Measurements from ENCODE around the gene MIGA1.
"Not testable (repeated sequence)": the region's sequence is repeated elsewhere in the genome, so short reads cannot be mapped to it uniquely, and the experiment has no call there.

Gene MIGA1

DNA sequence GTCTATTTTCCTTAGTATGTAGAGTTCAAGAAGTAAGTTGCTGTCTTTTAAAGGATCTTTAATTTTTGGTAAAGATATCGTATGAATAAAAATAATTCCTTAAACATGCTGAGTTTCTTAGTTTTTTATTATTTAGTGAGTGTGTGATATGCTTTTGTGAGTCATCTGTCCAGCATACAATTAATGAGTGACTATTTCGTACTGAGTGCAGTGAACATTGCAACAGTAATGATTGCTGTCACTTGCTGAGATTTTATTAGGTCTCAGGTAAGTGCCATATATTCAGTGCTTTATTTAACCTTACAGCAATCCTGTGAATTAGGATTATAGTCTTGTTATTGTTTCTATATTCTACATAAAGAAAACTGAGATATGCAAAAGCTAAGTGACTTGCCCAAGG is 22.6 kb downstream of the MIGA1 start:
- Histone ChIP-seq H3K27ac (ENCODE audit: low read depth, low read length) (no peak overlapping the region), H3K4me1 (ENCODE audit: control insufficient read depth, low read length) (no peaks in the 10 kb centered on the region), H3K4me2 (ENCODE audit: low read length) (no peak overlapping the region), H3K27me3 (ENCODE audit: control insufficient read depth, low read length) (no peaks in the 10 kb centered on the region), H3K9me2 (replicated peaks; ENCODE audit: control insufficient read depth, low read length) (no peaks in the 10 kb centered on the region), H4K20me1 (ENCODE audit: control insufficient read depth, insufficient read depth, low read depth, low read length) (no peaks in the 10 kb centered on the region), H3K4me3 (ENCODE audit: low read length) (no peak overlapping the region), H3F3A (ENCODE audit: control insufficient read depth, insufficient read depth) (no peaks in the 10 kb centered on the region; the same call in 1 of the 2 replicates), H3K36me3 (ENCODE audit: control insufficient read depth, low read length) (peaks cover 34% of the 10 kb centered on the region), H3K79me2 (ENCODE audit: control insufficient read depth, low read length) (peaks cover 4% of the 10 kb centered on the region; the same call in 1 of the 2 replicates), H3K9me3 (ENCODE audit: control insufficient read depth, insufficient read depth, low read length) (no peaks in the 10 kb centered on the region)
- TF ChIP-seq, protein P1, sequence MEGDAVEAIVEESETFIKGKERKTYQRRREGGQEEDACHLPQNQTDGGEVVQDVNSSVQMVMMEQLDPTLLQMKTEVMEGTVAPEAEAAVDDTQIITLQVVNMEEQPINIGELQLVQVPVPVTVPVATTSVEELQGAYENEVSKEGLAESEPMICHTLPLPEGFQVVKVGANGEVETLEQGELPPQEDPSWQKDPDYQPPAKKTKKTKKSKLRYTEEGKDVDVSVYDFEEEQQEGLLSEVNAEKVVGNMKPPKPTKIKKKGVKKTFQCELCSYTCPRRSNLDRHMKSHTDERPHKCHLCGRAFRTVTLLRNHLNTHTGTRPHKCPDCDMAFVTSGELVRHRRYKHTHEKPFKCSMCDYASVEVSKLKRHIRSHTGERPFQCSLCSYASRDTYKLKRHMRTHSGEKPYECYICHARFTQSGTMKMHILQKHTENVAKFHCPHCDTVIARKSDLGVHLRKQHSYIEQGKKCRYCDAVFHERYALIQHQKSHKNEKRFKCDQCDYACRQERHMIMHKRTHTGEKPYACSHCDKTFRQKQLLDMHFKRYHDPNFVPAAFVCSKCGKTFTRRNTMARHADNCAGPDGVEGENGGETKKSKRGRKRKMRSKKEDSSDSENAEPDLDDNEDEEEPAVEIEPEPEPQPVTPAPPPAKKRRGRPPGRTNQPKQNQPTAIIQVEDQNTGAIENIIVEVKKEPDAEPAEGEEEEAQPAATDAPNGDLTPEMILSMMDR (IDR thresholded peaks at IDR 0.05; ENCODE audit: low read depth, low read length, poor library complexity, severe bottlenecking): no peak
- TF ChIP-seq EZH2phosphoT487 (IDR thresholded peaks at IDR 0.05; ENCODE audit: borderline replicate concordance, low read length): no peak

DNA sequence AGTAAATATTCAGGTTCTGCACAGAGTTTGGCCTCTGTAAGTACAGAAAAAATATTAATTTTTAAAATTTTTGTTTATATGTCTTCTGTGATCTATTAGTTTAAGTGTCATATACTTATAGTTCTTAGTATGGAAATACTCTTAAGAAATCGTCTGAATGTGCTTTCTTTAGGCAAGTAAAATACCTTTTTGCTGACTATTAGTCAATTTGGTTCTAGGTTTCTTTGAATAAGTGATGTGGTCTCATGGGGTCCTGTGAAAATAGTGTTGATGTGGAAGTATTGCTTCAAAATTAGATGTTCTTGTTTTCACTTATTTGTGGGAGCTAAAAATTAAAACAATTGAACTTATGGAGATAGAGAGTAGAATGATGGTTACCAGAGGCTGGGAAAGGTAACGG is 23.9 kb downstream of the MIGA1 start:
- Histone ChIP-seq H3K36me3 (ENCODE audit: control insufficient read depth, low read length) (peaks cover 37% of the 10 kb centered on the region), H3K27ac (ENCODE audit: low read depth, low read length) (no peak overlapping the region), H4K20me1 (ENCODE audit: control insufficient read depth, insufficient read depth, low read depth, low read length) (no peaks in the 10 kb centered on the region), H3K9me3 (ENCODE audit: control insufficient read depth, insufficient read depth, low read length) (no peaks in the 10 kb centered on the region), H3K9me2 (replicated peaks; ENCODE audit: control insufficient read depth, low read length) (no peaks in the 10 kb centered on the region), H3K4me2 (ENCODE audit: low read length) (no peak overlapping the region), H3F3A (ENCODE audit: control insufficient read depth, insufficient read depth) (no peaks in the 10 kb centered on the region; the same call in 1 of the 2 replicates), H3K4me3 (ENCODE audit: low read length) (no peak overlapping the region), H3K4me1 (ENCODE audit: control insufficient read depth, low read length) (no peaks in the 10 kb centered on the region), H3K27me3 (ENCODE audit: control insufficient read depth, low read length) (no peaks in the 10 kb centered on the region), H3K79me2 (ENCODE audit: control insufficient read depth, low read length) (no peaks in the 10 kb centered on the region)
- TF ChIP-seq, protein P1 (IDR thresholded peaks at IDR 0.05; ENCODE audit: low read depth, low read length, poor library complexity, severe bottlenecking): no peak
- no peak for TF ChIP-seq EZH2phosphoT487 (IDR thresholded peaks at IDR 0.05; ENCODE audit: borderline replicate concordance, low read length)

DNA sequence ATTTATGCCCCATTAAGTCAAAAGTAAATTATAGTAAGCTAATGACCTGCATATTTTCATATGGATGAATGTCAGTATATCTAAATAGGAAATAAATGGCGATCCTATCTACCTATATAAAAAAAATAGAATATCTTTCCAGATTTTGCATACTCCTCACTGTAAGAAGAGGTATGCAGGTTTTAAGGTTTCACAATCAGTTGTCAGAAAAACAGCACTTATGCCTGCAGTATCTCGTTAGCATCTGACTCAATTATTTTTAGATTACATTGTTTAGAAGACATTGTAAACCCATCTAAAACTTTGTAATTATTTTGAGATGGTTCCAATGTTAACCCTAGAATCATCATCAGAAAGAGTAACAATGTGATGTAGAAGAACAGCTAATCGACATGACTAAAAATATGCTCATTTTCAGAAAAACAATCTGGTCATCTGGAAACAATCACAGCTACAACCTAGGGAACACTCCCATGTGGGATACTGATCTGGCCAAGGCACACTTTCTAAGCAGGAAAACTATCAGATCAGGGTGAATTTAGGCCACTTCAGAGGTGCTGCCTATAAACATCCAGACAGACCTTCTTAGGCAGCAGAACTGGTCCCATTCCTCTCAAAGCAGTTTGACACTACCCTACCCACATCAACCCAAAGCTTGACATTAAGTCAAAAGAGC is 30.5 kb downstream of the MIGA1 start:
- H3K9me2 ChIP-seq (replicated peaks; ENCODE audit: control insufficient read depth, low read length); H3K27me3 ChIP-seq (ENCODE audit: control insufficient read depth, low read length); H3K27ac ChIP-seq (ENCODE audit: low read depth, low read length); H3K4me2 ChIP-seq (ENCODE audit: low read length); H3K4me1 ChIP-seq (ENCODE audit: control insufficient read depth, low read length); H3K9me3 ChIP-seq (ENCODE audit: control insufficient read depth, insufficient read depth, low read length); H3K4me3 ChIP-seq (ENCODE audit: low read length); H3F3A ChIP-seq (ENCODE audit: control insufficient read depth, insufficient read depth); H4K20me1 ChIP-seq (ENCODE audit: control insufficient read depth, insufficient read depth, low read depth, low read length); H3K79me2 ChIP-seq (ENCODE audit: control insufficient read depth, low read length): not testable (repeated sequence)
- peaks cover 30% of the 10 kb centered on the region for H3K36me3 ChIP-seq (ENCODE audit: control insufficient read depth, low read length)

DNA sequence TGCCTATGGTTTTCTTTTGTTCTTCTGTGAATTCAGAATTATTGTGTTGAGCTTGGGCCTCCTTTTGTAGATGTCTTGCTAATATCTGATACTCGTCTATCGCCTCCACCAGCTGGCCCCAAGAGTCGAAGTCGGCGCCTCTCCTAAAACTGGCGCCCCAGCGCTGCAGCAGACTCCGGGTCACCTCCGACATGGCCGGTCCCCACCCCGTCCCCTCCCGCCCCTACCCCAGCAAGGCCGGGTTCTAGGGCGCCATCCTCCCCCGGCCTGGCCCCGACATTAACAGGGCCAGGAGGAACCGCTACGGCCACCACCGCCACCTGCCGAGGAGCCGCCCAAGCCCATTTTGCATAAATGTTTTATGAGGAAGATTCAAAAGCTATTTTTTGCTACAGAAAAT is 32.1 kb downstream of the MIGA1 start:
- H3F3A ChIP-seq (ENCODE audit: control insufficient read depth, insufficient read depth); H3K9me2 ChIP-seq (replicated peaks; ENCODE audit: control insufficient read depth, low read length); H3K4me1 ChIP-seq (ENCODE audit: control insufficient read depth, low read length); H3K79me2 ChIP-seq (ENCODE audit: control insufficient read depth, low read length); H3K4me2 ChIP-seq (ENCODE audit: low read length); H3K4me3 ChIP-seq (ENCODE audit: low read length); H4K20me1 ChIP-seq (ENCODE audit: control insufficient read depth, insufficient read depth, low read depth, low read length); H3K9me3 ChIP-seq (ENCODE audit: control insufficient read depth, insufficient read depth, low read length); H3K27ac ChIP-seq (ENCODE audit: low read depth, low read length); H3K27me3 ChIP-seq (ENCODE audit: control insufficient read depth, low read length): not testable (repeated sequence)
- H3K36me3 ChIP-seq (ENCODE audit: control insufficient read depth, low read length): peaks cover 27% of the 10 kb centered on the region
